ENCODE results near the gene CCDC70. TPM values are rescaled to one million over a fixed set of nuclear protein-coding genes. Genes with fewer than 3 reads are reported as not detected.

The CCDC70 gene
- total RNA-seq, 1 donor from 2014 or later = not detected

DNA sequence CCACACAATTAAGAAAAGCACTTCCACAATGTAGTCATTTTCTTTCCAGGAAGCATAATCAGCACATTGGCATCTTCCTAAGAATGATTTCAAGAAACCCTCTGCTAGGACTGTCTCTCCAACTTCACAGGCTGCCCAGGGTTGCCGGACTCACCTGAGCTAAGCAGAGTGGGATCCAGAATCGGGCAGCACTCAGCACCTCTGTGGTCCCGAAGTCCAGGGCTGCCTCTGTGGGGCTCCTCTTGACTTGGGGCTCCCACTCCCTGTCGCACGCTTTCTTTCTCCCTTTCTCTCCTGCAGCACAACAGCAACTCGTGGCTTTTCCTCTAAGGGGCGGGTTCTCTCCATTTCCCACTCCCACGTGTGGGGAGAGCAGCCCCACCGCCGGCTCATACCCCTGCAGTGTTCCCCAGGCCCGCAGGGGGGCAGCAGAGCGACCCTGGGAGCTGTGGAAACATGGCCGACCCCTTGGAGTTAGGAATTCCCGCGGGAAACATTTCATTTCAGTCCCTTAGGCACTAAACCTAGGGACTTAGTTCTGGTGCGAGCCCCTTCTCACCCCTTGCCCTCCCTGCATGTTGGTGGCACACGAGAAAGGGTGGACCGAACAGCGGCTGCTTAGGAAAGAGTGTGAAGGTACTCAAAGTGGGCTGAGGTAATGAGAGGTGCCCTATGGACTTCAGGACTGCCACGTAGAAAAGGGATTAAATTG lies 16.8 kb upstream of the CCDC70 start, which contains the start of gene TMEM272:
TMEM272 (minus strand) TSS at position 316 of the 712 bp plus-strand sequence. CDS start 6,647 bp downstream, outside the sequence.
- DNase-seq (ENCODE audit: low spot score in 2 of 2) = no peak
- no peaks in the 10 kb centered on the region for H3K36me3 ChIP-seq
- H3K4me1 ChIP-seq = no peaks in the 10 kb centered on the region
- H3K4me3 ChIP-seq = no peak within 1 kb of the TSS
- TF ChIP-seq, protein P1, sequence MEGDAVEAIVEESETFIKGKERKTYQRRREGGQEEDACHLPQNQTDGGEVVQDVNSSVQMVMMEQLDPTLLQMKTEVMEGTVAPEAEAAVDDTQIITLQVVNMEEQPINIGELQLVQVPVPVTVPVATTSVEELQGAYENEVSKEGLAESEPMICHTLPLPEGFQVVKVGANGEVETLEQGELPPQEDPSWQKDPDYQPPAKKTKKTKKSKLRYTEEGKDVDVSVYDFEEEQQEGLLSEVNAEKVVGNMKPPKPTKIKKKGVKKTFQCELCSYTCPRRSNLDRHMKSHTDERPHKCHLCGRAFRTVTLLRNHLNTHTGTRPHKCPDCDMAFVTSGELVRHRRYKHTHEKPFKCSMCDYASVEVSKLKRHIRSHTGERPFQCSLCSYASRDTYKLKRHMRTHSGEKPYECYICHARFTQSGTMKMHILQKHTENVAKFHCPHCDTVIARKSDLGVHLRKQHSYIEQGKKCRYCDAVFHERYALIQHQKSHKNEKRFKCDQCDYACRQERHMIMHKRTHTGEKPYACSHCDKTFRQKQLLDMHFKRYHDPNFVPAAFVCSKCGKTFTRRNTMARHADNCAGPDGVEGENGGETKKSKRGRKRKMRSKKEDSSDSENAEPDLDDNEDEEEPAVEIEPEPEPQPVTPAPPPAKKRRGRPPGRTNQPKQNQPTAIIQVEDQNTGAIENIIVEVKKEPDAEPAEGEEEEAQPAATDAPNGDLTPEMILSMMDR (IDR thresholded peaks at IDR 0.05) = peak; percentile 51 to 74 (median 73)
- no peaks in the 10 kb centered on the region for H3K27me3 ChIP-seq
- H3K9me3 ChIP-seq = no peaks in the 10 kb centered on the region
- intact Hi-C loops (cut with DNase I) = loop anchor here (5.0 kb wide), 1 partner anchor 282 kb away; the partner anchor contains the start of gene NEK5
- H3K27ac ChIP-seq = no peak within 1 kb of the TSS

DNA sequence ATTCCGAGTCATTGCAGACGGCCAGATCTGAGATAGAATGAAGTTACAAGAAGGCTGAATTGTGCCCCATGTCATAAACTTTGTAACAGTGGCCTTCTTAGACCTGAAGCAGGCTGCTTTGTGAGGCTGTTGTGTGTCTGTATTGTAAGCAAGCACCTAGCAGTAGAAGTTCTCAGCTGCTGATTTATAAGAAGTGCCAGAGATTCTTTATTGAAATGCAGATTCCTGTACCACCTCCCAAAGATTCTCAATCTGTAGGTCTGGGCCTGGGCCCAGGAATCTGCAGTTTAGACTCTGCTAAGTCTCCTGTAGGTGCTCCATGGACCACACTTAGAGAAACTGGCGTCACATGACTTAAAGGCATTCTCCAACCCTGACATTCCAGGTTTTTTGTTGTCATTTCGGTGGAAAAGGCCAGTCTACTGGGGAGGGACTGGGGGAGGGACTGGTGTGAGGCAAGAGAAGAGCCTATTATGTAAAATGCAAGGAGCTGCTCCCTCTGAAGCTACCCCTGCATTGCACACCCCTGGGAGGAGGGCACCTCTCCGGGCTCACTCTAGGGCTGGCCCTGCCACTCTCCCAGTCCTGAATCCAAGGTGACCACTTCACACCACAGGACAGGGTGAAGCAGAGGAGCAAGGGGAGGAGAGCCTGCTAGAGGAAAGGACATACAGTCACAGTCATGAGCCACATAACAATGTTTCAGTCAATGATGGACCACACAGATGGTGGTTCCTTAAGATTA lies 16.0 kb upstream of the CCDC70 start:
- Histone ChIP-seq H3K36me3 (no peaks in the 10 kb centered on the region), H3K4me3 (no peak overlapping the region), H3K9me3 (no peaks in the 10 kb centered on the region), H3K27me3 (no peaks in the 10 kb centered on the region), H3K4me1 (no peaks in the 10 kb centered on the region), H3K27ac (no peak overlapping the region)
- TF ChIP-seq, protein P1 (IDR thresholded peaks at IDR 0.05) = no peak
- no peak for DNase-seq (ENCODE audit: low spot score in 2 of 2)
- intact Hi-C loops (cut with DNase I) = loop anchor here (5.0 kb wide), 1 partner anchor 282 kb away; the partner anchor contains the start of gene NEK5

GRCh38 chr13:51846756-51847155 lies 15.0 kb upstream of the CCDC70 start:
- TF ChIP-seq, protein P1 (IDR thresholded peaks at IDR 0.05) = no peak
- no peak for DNase-seq (ENCODE audit: low spot score in 2 of 2)
- Histone ChIP-seq H3K4me1 (no peaks in the 10 kb centered on the region), H3K4me3 (no peak overlapping the region), H3K27ac (no peak overlapping the region), H3K9me3 (no peaks in the 10 kb centered on the region), H3K27me3 (no peaks in the 10 kb centered on the region), H3K36me3 (no peaks in the 10 kb centered on the region)
- intact Hi-C loops (cut with DNase I) = loop anchor here (5.0 kb wide), 1 partner anchor 281 kb away; the partner anchor contains the start of gene NEK5

DNA sequence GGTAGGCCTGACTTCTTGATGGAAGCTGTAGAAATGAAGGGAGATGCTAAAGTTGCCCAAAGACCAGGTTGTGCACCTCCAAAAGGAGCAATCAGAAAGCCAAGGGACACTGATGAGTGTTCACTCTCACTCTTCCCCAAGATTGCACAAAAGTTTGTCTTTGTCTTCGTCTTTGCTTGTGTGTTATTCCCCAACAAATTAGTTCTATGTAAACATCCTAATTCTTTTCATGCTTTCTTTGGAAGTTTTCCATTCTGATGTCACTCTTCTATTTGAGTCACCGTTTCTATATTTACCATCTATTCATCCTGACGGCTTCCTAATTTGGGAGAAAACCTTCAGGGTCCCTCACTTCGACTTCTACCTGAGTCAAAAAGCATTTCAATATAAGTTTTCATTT lies 13.1 kb upstream of the CCDC70 start:
- H3K4me3 ChIP-seq = no peak overlapping the region
- TF ChIP-seq, protein P1 (IDR thresholded peaks at IDR 0.05) = no peak
- no peak for DNase-seq (ENCODE audit: low spot score in 2 of 2)
- intact Hi-C loops (cut with DNase I) = loop anchor here (5.0 kb wide), 1 partner anchor 279 kb away; the partner anchor contains the start of gene NEK5
- no peak overlapping the region for H3K27ac ChIP-seq
- H3K9me3 ChIP-seq = no peaks in the 10 kb centered on the region
- H3K4me1 ChIP-seq = no peaks in the 10 kb centered on the region
- H3K36me3 ChIP-seq = no peaks in the 10 kb centered on the region
- no peaks in the 10 kb centered on the region for H3K27me3 ChIP-seq

DNA sequence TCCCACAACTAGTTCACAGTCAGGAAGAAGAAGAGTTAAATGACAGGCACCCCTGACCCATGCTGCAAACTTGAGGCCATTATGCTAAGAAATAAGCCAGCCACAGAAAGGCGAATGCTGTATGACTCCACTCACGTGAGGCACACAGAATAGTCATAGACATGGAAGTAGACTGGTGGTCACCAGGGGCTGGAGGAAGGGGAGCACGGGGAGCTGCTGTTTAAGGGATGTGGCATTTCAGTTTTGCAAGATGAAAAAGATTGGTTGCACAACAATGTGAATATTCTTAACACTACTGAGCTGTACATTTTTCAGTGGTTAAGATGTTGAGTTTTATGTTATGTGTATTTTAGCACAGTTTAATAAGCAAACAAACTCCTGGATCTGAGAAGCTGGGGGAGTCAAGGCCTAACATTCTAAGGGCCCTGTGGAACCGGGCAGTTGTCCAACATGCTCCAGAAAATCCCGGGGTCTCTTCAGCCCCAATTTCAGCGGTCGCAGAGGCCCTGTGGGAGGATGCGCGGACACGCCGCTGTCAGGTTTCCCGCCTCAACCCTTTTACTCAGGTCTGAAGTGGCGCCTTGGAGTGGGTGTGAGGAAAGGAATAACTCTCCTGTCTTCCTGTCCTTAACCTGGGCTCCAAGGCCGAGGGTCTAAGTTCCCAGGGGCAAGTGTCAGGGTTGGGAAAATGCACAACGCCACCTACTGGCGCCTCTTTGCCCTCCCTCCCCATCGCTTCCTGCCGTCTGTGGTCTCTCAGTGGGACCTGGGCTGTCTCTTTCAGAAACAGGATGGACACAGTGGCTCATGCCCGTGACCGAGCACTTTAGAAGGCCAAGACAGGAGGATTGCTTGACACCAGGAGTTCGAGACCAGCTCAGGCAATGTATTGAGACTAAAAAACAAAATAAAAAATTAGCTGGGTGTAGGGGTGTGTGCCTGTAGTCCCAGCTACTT lies 12.3 kb upstream of the CCDC70 start:
- Histone ChIP-seq H3K36me3 (no peaks in the 10 kb centered on the region), H3K4me3 (no peak overlapping the region), H3K27me3 (no peaks in the 10 kb centered on the region), H3K9me3 (no peaks in the 10 kb centered on the region), H3K27ac (no peak overlapping the region), H3K4me1 (no peaks in the 10 kb centered on the region)
- no peak for DNase-seq (ENCODE audit: low spot score in 2 of 2)
- intact Hi-C loops (cut with DNase I) = loop anchor here (5.0 kb wide), 1 partner anchor 278 kb away; the partner anchor contains the start of gene NEK5
- TF ChIP-seq, protein P1 (IDR thresholded peaks at IDR 0.05) = peak in 1 of 3 experiments; percentile 11

Measured in ascending aorta (tissue), 2 donors.